NOMO-1 treated with dmso at 0.1 percent for 144 hours (cell line): Measurements from ENCODE around the gene CLTA.

ENCODE experiments used
- DNase-seq: peaks from one replicate; lab custom pipeline; 2025; ENCODE audit not compliant: unreplicated experiment; lab: John Stamatoyannopoulos, UW

The CLTA gene, protein sequence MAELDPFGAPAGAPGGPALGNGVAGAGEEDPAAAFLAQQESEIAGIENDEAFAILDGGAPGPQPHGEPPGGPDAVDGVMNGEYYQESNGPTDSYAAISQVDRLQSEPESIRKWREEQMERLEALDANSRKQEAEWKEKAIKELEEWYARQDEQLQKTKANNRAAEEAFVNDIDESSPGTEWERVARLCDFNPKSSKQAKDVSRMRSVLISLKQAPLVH

GRCh38 chr9:36190388-36191289, at the start of gene CLTA:
Gene CLTA (plus strand): TSS chr9:36190921. CDS start chr9:36191057, 136 bp downstream.
- peak; percentile 100 for DNase-seq

- DNase-seq = no peak
These were observed 49.4 kb upstream of the CLTA start for GRCh38 chr9:36141288-36141687.

DNA sequence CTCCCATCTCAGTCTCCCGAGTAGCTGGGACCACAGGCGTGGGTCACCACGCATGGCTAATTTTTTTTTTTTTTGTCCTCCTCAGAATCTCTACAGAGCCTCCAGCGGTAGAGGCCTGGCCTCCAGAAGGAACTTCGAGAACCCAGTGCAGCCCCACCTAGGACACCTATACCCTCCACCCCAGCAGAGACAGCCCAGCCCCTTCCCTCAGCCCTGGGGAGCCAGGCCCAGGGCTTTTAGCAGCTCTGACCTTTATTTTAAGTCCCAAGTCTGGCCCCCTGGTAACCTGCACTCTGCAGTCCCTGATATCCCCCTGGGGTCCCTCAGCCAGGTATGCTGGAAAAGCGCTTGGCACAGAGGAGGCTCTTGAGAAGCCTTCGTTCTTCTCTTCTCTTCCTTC, 49.0 kb upstream of the CLTA start:
- DNase-seq = no peak

GRCh38 chr9:36142510-36143244, 48.0 kb upstream of the CLTA start:
- DNase-seq = peak; percentile 66

DNA sequence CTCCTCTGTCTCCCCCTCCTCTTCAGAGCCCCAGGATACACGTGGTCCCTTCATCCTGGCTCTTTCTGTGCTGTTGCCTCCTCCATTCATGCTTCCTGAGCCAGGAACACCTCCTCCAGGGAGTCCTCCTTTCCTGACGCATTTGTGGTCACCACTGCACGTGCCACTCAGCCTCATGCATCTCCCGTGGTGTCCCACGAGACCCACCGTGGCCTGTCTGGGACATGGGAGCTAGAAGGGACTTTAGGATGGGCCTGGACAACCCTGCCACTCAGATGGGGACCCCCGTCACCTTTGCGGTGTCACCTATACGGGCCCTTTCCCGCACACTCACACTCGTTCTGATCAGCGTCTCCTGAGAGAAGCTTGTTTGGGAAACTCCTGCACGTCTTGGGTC, 47.5 kb upstream of the CLTA start:
- no peak for DNase-seq

GRCh38 chr9:36144309-36145232, 46.1 kb upstream of the CLTA start:
- no peak for DNase-seq

GRCh38 chr9:36145970-36146369, 44.8 kb upstream of the CLTA start:
- DNase-seq = no peak

GRCh38 chr9:36146651-36147050, 44.1 kb upstream of the CLTA start:
- no peak for DNase-seq

- DNase-seq = no peak
These were observed 43.1 kb upstream of the CLTA start for GRCh38 chr9:36147441-36148175.

DNA sequence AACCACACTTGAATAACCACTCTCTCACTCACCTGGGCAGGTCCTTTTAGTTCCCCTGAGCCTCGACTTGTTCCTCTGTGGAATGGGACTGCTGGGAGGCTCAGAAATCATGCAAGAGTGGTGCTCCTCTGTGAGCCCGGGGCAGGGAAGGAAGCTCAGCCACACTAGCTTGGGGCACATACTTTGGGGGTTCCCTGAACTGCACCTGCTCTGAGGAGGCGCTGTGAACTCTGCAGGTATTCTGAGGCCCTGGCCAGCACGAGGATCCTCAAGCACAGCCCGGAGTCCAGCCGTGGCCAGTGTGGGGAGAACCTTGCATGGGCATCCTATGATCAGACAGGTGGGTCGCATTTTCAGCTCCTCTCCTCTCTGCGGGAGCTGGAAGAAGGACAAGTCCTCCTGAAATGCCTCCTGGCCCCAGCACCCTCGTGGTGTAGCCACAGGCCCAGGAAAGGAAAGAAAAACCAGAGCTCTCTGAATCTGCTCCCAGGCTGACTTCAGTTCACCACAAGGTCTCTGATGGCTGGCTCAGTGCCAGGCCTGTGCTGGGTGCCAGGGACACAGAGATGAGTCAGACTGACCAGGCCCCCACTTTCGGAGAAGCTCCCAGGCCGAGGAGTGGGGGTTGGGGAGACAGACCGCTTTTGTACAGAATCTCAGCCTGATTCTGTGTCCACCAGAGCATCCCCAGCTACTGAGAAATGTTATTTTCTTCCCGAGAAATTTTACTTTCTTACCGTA, 42.2 kb upstream of the CLTA start:
- no peak for DNase-seq

- DNase-seq = no peak
These were observed 41.5 kb upstream of the CLTA start for GRCh38 chr9:36149197-36149596.

- peak; percentile 40 for DNase-seq
These were observed 40.0 kb upstream of the CLTA start for GRCh38 chr9:36150574-36151315.

- peak; percentile 95 for DNase-seq
These were observed 39.2 kb upstream of the CLTA start for GRCh38 chr9:36151316-36152210.

DNA sequence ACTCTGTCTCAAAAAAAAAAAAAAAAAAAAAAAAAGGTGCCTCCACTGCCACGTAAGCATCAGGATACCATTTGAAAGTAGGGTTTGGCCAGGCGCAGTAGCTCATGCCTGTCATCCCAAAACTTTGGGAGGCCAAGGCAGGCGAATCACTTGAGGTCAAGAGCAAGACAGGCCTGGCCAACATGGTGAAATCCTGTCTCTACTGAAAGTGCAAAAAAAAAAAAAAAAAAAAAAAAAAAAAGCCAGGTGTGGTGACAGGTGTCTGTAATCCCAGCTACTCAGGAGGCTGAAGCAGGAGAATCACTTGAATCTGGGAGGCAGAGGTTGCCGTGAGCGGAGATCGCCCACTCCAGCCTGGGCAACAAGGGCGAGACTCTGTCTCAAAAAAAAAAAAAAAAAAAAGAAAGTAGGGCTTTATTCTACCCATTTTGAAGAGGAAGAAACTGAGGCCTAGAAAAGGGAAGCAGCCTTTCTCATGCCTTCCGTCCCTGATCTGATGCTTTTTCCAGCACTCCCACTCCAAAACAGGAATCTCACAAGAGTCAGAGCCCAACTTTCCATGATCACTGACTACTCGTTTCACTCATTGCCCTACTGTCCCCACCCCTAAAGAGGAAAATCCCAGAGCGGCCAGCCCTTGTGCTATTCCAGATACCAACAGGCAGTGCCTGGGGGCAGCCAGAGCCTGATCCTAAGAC, 37.8 kb upstream of the CLTA start:
- DNase-seq = no peak

DNA sequence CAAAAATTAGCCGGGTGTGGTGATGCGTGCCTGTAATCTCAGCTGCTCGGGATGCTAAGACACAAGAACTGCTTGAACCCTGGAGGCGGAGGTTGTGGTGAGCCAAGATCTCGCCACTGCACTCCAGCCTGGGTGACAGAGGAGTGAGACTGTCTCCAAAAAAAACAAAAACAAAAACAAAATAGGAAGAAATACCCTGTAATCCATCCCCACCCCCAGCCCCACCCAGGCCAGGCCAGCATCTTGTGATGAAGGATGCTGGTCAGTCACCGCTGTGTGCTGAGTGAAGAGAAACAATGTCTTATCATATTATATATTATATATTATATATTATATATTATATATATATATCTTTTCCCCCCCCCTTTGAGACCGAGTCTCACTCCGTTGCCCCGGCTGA, 37.0 kb upstream of the CLTA start:
- no peak for DNase-seq

DNA sequence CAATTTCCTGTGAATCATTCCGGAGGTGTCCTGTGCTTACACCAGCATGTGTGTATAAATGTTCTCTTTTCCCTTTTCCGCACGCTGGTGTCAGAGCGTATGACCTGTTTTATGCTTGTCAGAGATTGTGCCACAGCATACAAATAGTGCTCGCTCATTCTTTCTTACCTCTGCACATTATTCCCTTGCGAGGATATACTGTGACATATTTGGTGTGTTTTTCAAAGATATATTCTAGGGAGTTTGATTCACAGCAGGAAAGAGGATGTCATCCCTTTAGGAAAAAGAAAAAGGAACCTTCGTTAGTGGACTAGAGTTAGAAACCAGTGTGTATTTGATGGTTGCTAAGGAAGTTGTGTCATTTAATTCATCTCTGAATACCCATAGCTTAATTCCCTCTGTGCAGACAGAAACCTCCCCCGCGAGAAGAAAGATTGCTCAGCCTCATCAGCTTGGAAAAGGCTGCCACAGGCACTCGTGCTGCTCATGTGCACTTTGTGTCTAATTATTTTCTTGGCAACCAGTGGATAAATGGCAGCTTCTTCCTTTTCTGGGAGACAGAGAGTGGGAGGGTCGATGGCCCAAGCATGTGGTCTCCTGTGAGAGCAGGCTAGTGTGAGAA, 36.3 kb upstream of the CLTA start:
- DNase-seq = peak; percentile 65

GRCh38 chr9:36156116-36156515, 34.6 kb upstream of the CLTA start:
- no peak for DNase-seq
